Karpas-422 (cell line): ENCODE data around the gene PTPN13. TPM values are rescaled to one million over a fixed set of nuclear protein-coding genes. Genes with fewer than 3 reads are reported as not detected.

Experiments
- DNase-seq: peaks from one replicate; pipeline ENCODE4 v3.0.0-alpha.2; 2015
- H2AFZ ChIP-seq: fragments of 200-600 bp; sonication (generic); 2 replicates; pipeline ENCODE4 v1.6.1; 2014; ENCODE audit warnings: antibody characterized with exemption, low read length, mixed read lengths
- H3K27ac ChIP-seq: fragments of 200-600 bp; sonication (generic); 2 replicates; pipeline ENCODE4 v1.5.1; 2014; ENCODE audit warnings: mild to moderate bottlenecking, low read length, moderate library complexity
- H3K27me3 ChIP-seq: fragments of 200-600 bp; sonication (generic); 2 replicates; pipeline ENCODE4 v1.6.1; 2014; ENCODE audit warnings: low read length, mixed read lengths
- H3K36me3 ChIP-seq: fragments of 200-600 bp; sonication (generic); 2 replicates; pipeline ENCODE4 v1.6.1; 2014; ENCODE audit warnings: low read length, mixed read lengths; ENCODE audit not compliant: insufficient read depth
- H3K4me1 ChIP-seq: fragments of 200-600 bp; sonication (generic); 2 replicates; pipeline ENCODE4 v1.6.1; 2014; ENCODE audit warnings: mild to moderate bottlenecking, low read length, mixed read lengths
- H3K4me2 ChIP-seq: fragments of 200-600 bp; sonication (generic); 2 replicates; pipeline ENCODE4 v1.6.1; 2014; ENCODE audit warnings: low read length, low read depth, mild to moderate bottlenecking; ENCODE audit not compliant: poor library complexity, severe bottlenecking
- H3K4me3 ChIP-seq: fragments of 200-600 bp; sonication (generic); 2 replicates; pipeline ENCODE4 v1.5.1; 2014; ENCODE audit warnings: mild to moderate bottlenecking, antibody characterized with exemption, low read length, mixed read lengths
- H3K79me2 ChIP-seq: fragments of 200-600 bp; sonication (generic); 2 replicates; pipeline ENCODE4 v1.6.1; 2014; ENCODE audit warnings: mild to moderate bottlenecking, low read length, mixed read lengths
- H3K9ac ChIP-seq: fragments of 200-600 bp; sonication (generic); 2 replicates; pipeline ENCODE4 v1.6.0; 2014; ENCODE audit warnings: low read length
- H3K9me2 ChIP-seq: fragments of 200-600 bp; sonication (generic), shearing (Covaris generic); replicated peaks from 2 replicates; pipeline ENCODE4 v1.6.0; 2014; ENCODE audit warnings: mild to moderate bottlenecking, low read length, moderate library complexity; ENCODE audit not compliant: insufficient read depth
- H3K9me3 ChIP-seq: fragments of 300-700, 200-600 bp; sonication (generic); 2 replicates; pipeline ENCODE4 v1.6.1; 2014; ENCODE audit warnings: low read length, mixed read lengths
- H4K20me1 ChIP-seq: fragments of 200-600 bp; sonication (generic); 2 replicates; pipeline ENCODE4 v1.6.1; 2014; ENCODE audit warnings: mild to moderate bottlenecking, antibody characterized with exemption, low read length, low read depth; ENCODE audit not compliant: insufficient read depth
- total RNA-seq: library from RNA; depleted of rRNA; stranded (reverse); fragments of >200 nt; shearing (Covaris generic); gene quantifications from 2 replicates; pipeline ENCODE4 v1.2.3, GENCODE V29; 2014; ENCODE audit warnings: low replicate concordance

PTPN13 gene
- total RNA-seq, 1 experiment from 2014 or later, result not detected

DNA sequence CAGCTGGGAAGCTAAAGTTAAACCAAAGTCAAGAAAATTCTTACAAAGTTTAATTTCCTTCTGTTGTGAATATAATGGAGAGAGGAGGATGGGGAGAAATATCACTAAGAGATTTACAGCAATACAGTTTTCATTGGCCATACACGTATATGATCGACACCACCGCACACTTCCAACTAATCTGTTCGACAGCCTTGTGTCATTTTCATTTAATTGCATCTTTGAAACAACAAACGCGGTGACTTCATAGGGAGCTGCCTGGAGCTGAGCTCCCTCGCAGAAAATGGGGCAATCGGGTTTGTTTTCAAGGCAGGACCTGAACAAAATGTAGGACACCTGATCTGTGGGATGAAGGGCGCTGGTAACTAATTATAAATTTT is 1.3 kb downstream of the PTPN13 start:
- Histone ChIP-seq H3K9me2 (no peaks in the 10 kb centered on the region), H3K79me2 (no peaks in the 10 kb centered on the region), H3K27me3 (no peaks in the 10 kb centered on the region), H3K9ac (no peak overlapping the region), H3K36me3 (no peaks in the 10 kb centered on the region), H3K9me3 (no peaks in the 10 kb centered on the region), H3K4me2 (no peak overlapping the region), H3K27ac (no peak overlapping the region), H2AFZ (no peak overlapping the region), H3K4me3 (no peak overlapping the region), H3K4me1 (no peaks in the 10 kb centered on the region), H4K20me1 (no peaks in the 10 kb centered on the region)
- no peak for DNase-seq

- no peak overlapping the region for H3K4me3 ChIP-seq
- H2AFZ ChIP-seq, result no peak overlapping the region
- DNase-seq, result no peak
- H3K27me3 ChIP-seq, result no peaks in the 10 kb centered on the region
- no peaks in the 10 kb centered on the region for H3K79me2 ChIP-seq
- H3K4me1 ChIP-seq, result no peaks in the 10 kb centered on the region
- no peaks in the 10 kb centered on the region for H3K9me2 ChIP-seq
- no peaks in the 10 kb centered on the region for H4K20me1 ChIP-seq
- H3K4me2 ChIP-seq, result no peak overlapping the region
- H3K27ac ChIP-seq, result no peak overlapping the region
- H3K9ac ChIP-seq, result no peak overlapping the region
- no peaks in the 10 kb centered on the region for H3K36me3 ChIP-seq
- no peaks in the 10 kb centered on the region for H3K9me3 ChIP-seq
These were observed 2.7 kb downstream of the PTPN13 start for GRCh38 chr4:86596807-86597206.

DNA sequence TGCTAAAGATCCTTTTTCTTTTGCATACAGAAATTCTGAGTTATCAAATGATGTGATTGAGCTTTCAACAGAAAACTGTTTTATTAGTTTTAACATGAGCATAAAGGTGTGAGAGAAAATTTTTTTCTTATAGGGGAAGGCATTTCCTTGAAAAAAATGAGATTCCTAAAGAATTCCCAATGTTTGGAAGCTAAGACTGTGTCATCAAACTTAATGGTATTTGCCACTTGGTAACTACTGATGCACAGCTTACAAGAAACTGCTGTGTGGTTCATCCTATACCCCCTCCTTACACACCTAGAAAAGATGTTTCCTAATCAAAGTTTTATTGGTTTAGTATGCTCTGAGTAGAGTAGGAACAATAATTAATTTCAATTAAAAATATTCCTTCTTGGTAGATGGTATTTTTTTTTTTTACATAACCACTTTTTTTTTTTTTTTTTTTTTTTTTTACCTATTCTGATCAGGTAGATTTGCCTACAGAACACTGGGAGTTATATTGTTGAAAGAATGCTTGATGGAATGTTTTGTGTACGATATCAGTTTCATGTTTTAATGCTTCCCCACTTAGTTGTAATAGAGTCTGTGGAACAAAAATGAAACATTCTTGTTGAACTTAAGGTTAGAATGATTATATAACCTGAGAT is 6.0 kb downstream of the PTPN13 start:
- H3K4me1 ChIP-seq, result no peaks in the 10 kb centered on the region

DNA sequence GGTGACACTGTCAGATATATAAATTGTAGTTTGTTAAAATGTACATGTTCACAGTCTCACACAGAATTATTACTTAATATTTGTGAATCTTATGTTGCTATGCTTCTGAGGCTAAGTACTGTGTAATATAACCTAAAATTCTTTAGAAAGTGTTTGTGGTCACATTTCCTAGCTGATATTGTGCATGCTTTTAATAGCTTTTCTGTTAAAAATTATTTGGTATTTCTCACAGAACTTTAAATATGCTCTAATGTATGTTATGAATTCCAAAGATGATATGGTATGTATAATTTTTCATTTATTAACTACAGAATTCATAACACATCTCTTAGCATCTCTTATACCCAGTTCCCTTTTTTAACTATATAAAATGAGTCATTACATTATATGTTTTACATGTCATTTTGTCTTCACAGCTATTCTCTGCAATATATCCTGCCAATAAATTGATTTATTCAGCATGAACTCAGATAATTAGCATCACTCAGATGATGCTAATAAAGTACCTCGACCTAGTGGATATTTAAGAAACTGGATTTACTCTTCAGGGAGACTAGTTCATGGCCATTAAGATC is 9.3 kb downstream of the PTPN13 start:
- Histone ChIP-seq H3K27ac (no peak overlapping the region), H3K4me3 (no peak overlapping the region), H3K4me2 (no peak overlapping the region), H3K4me1 (no peaks in the 10 kb centered on the region), H4K20me1 (no peaks in the 10 kb centered on the region), H2AFZ (no peak overlapping the region), H3K27me3 (no peaks in the 10 kb centered on the region), H3K36me3 (no peaks in the 10 kb centered on the region), H3K79me2 (no peaks in the 10 kb centered on the region), H3K9me2 (no peaks in the 10 kb centered on the region), H3K9me3 (no peaks in the 10 kb centered on the region), H3K9ac (no peak overlapping the region)
- DNase-seq, result no peak

More for the DNA sequence above, 6.0 kb downstream of the PTPN13 start:
- Histone ChIP-seq H3K4me3 (no peak overlapping the region), H2AFZ (no peak overlapping the region), H4K20me1 (no peaks in the 10 kb centered on the region), H3K9me2 (no peaks in the 10 kb centered on the region), H3K79me2 (no peaks in the 10 kb centered on the region), H3K36me3 (no peaks in the 10 kb centered on the region), H3K9me3 (no peaks in the 10 kb centered on the region), H3K27me3 (no peaks in the 10 kb centered on the region), H3K4me2 (no peak overlapping the region), H3K27ac (no peak overlapping the region), H3K9ac (no peak overlapping the region)
- DNase-seq, result no peak

GRCh38 chr4:86606809-86607208 is 12.7 kb downstream of the PTPN13 start:
- Histone ChIP-seq H3K27me3 (no peaks in the 10 kb centered on the region), H3K4me1 (no peaks in the 10 kb centered on the region), H3K79me2 (no peaks in the 10 kb centered on the region), H3K9ac (no peak overlapping the region), H4K20me1 (no peaks in the 10 kb centered on the region), H3K9me3 (no peaks in the 10 kb centered on the region), H3K27ac (no peak overlapping the region), H3K9me2 (no peaks in the 10 kb centered on the region), H3K4me2 (no peak overlapping the region), H3K36me3 (no peaks in the 10 kb centered on the region), H2AFZ (no peak overlapping the region), H3K4me3 (no peak overlapping the region)
- DNase-seq, result no peak

GRCh38 chr4:86608757-86609375 is 14.8 kb downstream of the PTPN13 start:
- Histone ChIP-seq H3K9ac (no peak overlapping the region), H3K4me1 (no peaks in the 10 kb centered on the region), H3K9me2 (no peaks in the 10 kb centered on the region), H2AFZ (no peak overlapping the region), H3K27me3 (no peaks in the 10 kb centered on the region), H3K4me3 (no peak overlapping the region), H3K4me2 (no peak overlapping the region), H3K36me3 (no peaks in the 10 kb centered on the region), H3K27ac (no peak overlapping the region), H4K20me1 (no peaks in the 10 kb centered on the region), H3K79me2 (no peaks in the 10 kb centered on the region), H3K9me3 (no peaks in the 10 kb centered on the region)
- DNase-seq, result no peak

- Histone ChIP-seq H4K20me1 (no peaks in the 10 kb centered on the region), H3K9me3 (no peaks in the 10 kb centered on the region), H3K36me3 (no peaks in the 10 kb centered on the region), H3K79me2 (no peaks in the 10 kb centered on the region), H3K4me3 (no peak overlapping the region), H3K9ac (no peak overlapping the region), H3K27ac (no peak overlapping the region), H3K4me2 (no peak overlapping the region), H3K9me2 (no peaks in the 10 kb centered on the region), H2AFZ (no peak overlapping the region), H3K4me1 (no peaks in the 10 kb centered on the region), H3K27me3 (no peaks in the 10 kb centered on the region)
- DNase-seq, result no peak
These were observed 17.6 kb downstream of the PTPN13 start for GRCh38 chr4:86611757-86612156.

DNA sequence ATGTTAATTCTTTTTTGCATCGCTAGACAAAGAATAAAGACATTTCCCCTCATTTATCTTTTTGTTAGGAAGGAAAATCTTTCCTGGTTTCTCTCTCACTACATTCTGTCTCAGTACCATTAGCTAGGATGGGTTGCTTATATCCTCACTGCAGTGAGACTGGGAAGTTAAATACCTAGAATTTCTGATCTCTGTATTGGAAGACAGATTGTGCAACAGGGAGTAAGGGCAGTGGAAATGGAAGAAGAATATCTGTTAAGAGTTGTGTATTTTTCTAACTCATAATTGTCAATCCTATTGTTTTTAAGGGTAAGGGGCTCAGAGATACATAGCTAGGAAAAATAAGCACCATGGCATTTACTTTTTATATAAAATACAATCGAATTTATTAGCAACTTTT is 19.6 kb downstream of the PTPN13 start:
- H3K79me2 ChIP-seq, result no peaks in the 10 kb centered on the region
- no peak for DNase-seq

More for the DNA sequence above, 19.6 kb downstream of the PTPN13 start:
- Histone ChIP-seq H3K9me2 (no peaks in the 10 kb centered on the region), H3K4me1 (no peaks in the 10 kb centered on the region), H3K27ac (no peak overlapping the region), H2AFZ (no peak overlapping the region), H3K36me3 (no peaks in the 10 kb centered on the region), H4K20me1 (no peaks in the 10 kb centered on the region), H3K9me3 (no peaks in the 10 kb centered on the region), H3K9ac (no peak overlapping the region), H3K4me3 (no peak overlapping the region), H3K27me3 (no peaks in the 10 kb centered on the region), H3K4me2 (no peak overlapping the region)
